ENCODE results near the gene SMAD6. TPM values are rescaled to one million over a fixed set of nuclear protein-coding genes. Genes with fewer than 3 reads are reported as not detected.

SMAD6 gene
- total RNA-seq, 1 experiment from 2014 or later: 58.6 TPM

DNA sequence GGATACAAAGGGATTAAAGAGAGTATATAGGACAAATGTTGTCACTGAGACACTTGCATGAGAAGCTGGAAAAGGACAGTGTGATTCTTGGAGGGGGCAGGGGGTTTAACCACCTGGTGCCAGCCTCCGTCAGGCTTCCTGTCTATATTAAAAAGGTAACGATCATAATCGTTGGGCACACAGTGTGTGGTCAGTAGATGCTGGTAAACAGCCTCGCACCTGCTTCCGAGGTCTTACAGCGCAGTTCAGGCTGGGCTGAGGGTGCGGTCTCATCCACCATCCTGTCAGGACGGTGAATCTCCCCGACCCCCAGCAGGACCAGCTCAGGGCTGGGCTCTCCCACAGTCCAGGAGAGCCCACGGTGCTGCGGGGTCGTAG is 47.7 kb upstream of the SMAD6 start:
- TF ChIP-seq, protein P1, sequence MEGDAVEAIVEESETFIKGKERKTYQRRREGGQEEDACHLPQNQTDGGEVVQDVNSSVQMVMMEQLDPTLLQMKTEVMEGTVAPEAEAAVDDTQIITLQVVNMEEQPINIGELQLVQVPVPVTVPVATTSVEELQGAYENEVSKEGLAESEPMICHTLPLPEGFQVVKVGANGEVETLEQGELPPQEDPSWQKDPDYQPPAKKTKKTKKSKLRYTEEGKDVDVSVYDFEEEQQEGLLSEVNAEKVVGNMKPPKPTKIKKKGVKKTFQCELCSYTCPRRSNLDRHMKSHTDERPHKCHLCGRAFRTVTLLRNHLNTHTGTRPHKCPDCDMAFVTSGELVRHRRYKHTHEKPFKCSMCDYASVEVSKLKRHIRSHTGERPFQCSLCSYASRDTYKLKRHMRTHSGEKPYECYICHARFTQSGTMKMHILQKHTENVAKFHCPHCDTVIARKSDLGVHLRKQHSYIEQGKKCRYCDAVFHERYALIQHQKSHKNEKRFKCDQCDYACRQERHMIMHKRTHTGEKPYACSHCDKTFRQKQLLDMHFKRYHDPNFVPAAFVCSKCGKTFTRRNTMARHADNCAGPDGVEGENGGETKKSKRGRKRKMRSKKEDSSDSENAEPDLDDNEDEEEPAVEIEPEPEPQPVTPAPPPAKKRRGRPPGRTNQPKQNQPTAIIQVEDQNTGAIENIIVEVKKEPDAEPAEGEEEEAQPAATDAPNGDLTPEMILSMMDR (IDR thresholded peaks at IDR 0.05; ENCODE audit: unreplicated experiment): no peak
- H3K4me3 Mint-ChIP-seq (ENCODE audit: low read depth, unreplicated experiment): no peak overlapping the region
- no peaks in the 10 kb centered on the region for H3K9me3 Mint-ChIP-seq (ENCODE audit: low read depth, unreplicated experiment)
- no peak for DNase-seq
- no TSS peak for BruUV-seq (replicated peaks)
- no peaks in the 10 kb centered on the region for H3K4me1 Mint-ChIP-seq (ENCODE audit: low read depth, unreplicated experiment)
- CTCF ChIA-PET: no interaction called here
- intact Hi-C loops (cut with micrococcal nuclease; ENCODE audit: unreplicated experiment): no loop called here
- peaks cover 19% of the 10 kb centered on the region for H3K27me3 Mint-ChIP-seq (ENCODE audit: unreplicated experiment)
- no peaks in the 10 kb centered on the region for H3K36me3 Mint-ChIP-seq (ENCODE audit: insufficient read depth, unreplicated experiment)
- H3K27ac Mint-ChIP-seq (ENCODE audit: unreplicated experiment): no peak overlapping the region

DNA sequence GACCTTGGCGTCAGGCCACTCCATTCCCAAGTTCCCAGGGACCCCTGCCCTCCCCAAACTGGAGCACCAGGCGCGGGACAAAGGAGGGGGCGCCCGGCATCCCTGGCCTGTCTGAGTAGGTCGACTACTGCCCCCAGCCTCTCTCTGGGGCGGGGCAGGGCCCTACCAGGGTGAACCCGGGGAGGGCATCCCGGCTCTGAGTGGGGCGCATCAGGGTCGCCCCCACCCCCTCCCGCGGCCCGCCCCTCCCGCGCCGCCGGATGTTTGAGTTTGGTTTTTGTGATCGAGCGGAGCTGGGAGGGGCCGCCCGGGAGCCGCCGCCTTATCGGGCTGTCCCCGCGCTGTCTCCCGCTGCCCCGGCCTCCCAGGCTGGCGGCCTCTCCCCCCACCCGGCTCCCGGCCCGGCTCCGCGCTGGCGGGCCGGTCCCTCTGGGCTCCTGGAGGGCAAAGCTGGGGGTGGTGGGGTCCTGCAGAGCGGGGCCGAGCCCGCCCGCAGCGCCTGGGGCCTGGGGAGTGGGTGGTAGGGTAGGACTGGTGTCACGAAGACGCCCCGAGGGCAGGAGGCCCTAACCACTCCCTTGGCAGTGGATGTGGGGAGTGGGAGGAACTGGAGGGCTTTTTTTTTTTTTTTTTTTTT is 47.2 kb upstream of the SMAD6 start:
- intact Hi-C loops (cut with micrococcal nuclease; ENCODE audit: unreplicated experiment): no loop called here
- Mint-ChIP-seq H3K4me3 (ENCODE audit: low read depth, unreplicated experiment) (no peak overlapping the region), H3K27me3 (ENCODE audit: unreplicated experiment) (peaks cover 19% of the 10 kb centered on the region), H3K27ac (ENCODE audit: unreplicated experiment) (no peak overlapping the region), H3K9me3 (ENCODE audit: low read depth, unreplicated experiment) (no peaks in the 10 kb centered on the region), H3K4me1 (ENCODE audit: low read depth, unreplicated experiment) (no peaks in the 10 kb centered on the region), H3K36me3 (ENCODE audit: insufficient read depth, unreplicated experiment) (no peaks in the 10 kb centered on the region)
- TF ChIP-seq, protein P1 (IDR thresholded peaks at IDR 0.05; ENCODE audit: unreplicated experiment): no peak
- DNase-seq: peak; percentile 18
- CTCF ChIA-PET: interaction anchor here (0.6 to 0.7 kb wide), 2 partner anchors 54 to 701 kb away, joined by 3 read pairs; no protein-coding TSS in a partner anchor
- no TSS peak for BruUV-seq (replicated peaks)

DNA sequence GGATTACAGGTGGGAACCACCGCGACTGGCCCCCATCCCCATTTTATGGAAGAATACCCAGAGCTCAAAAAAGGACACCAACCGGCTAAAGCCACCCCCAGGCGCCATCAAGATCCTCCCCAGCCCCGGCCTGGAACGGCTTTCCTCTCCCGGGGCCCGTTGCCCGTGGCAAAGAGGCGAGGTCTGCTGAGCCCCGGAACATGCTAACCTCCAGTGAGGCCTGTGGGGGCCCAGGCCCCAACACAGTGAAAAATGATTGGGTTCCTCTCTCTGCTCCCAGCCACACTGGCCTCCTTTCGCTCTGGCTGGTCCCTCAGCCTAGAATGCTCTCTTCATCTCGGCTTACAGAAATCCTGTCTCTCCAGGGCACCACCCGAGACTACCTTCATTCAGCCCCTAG is 46.5 kb upstream of the SMAD6 start:
- TF ChIP-seq, protein P1 (IDR thresholded peaks at IDR 0.05; ENCODE audit: unreplicated experiment): no peak
- Mint-ChIP-seq H3K36me3 (ENCODE audit: insufficient read depth, unreplicated experiment) (no peaks in the 10 kb centered on the region), H3K9me3 (ENCODE audit: low read depth, unreplicated experiment) (no peaks in the 10 kb centered on the region), H3K27me3 (ENCODE audit: unreplicated experiment) (peaks cover 19% of the 10 kb centered on the region), H3K4me1 (ENCODE audit: low read depth, unreplicated experiment) (no peaks in the 10 kb centered on the region), H3K27ac (ENCODE audit: unreplicated experiment) (no peak overlapping the region), H3K4me3 (ENCODE audit: low read depth, unreplicated experiment) (no peak overlapping the region)
- no peak for DNase-seq
- no TSS peak for BruUV-seq (replicated peaks)
- intact Hi-C loops (cut with micrococcal nuclease; ENCODE audit: unreplicated experiment): no loop called here
- CTCF ChIA-PET: interaction anchor here (0.6 to 0.7 kb wide), 2 partner anchors 55 to 702 kb away, joined by 3 read pairs; no protein-coding TSS in a partner anchor

DNA sequence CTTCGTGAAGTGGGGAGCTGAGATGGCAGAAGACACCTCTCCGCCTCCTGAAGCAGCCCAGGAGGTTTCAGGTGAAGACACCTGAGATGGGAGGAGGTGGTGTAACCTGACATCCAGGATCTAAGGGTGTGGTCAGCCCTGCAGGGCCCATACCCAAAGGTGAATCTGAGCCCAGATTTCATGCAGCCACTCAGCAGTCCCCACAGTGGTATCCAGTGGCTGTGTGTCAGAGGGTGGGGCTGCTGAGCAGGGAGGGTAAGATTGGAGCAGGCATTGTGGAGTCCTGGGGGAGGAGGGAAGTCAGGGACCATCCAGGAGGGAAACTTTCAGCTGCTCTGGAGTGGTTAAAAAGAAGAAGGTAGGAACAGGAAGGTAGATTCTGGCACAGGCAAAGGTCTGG is 46.0 kb upstream of the SMAD6 start:
- TF ChIP-seq, protein P1 (IDR thresholded peaks at IDR 0.05; ENCODE audit: unreplicated experiment): no peak
- Mint-ChIP-seq H3K9me3 (ENCODE audit: low read depth, unreplicated experiment) (no peaks in the 10 kb centered on the region), H3K27me3 (ENCODE audit: unreplicated experiment) (peaks cover 19% of the 10 kb centered on the region), H3K27ac (ENCODE audit: unreplicated experiment) (no peak overlapping the region), H3K36me3 (ENCODE audit: insufficient read depth, unreplicated experiment) (no peaks in the 10 kb centered on the region), H3K4me1 (ENCODE audit: low read depth, unreplicated experiment) (no peaks in the 10 kb centered on the region), H3K4me3 (ENCODE audit: low read depth, unreplicated experiment) (no peak overlapping the region)
- CTCF ChIA-PET: no interaction called here
- DNase-seq: no peak
- intact Hi-C loops (cut with micrococcal nuclease; ENCODE audit: unreplicated experiment): no loop called here
- no TSS peak for BruUV-seq (replicated peaks)
